GM19372 (cell line): ENCODE results near the gene RPS6KA5.

Experiments used
- ATAC-seq: cut with Tn5 transposase; IDR thresholded peaks from one replicate; pipeline ENCODE4 v1.9.1; 2021; ENCODE audit warnings: mild to moderate bottlenecking, low read depth, moderate library complexity; ENCODE audit not compliant: unreplicated experiment

The RPS6KA5 gene

DNA sequence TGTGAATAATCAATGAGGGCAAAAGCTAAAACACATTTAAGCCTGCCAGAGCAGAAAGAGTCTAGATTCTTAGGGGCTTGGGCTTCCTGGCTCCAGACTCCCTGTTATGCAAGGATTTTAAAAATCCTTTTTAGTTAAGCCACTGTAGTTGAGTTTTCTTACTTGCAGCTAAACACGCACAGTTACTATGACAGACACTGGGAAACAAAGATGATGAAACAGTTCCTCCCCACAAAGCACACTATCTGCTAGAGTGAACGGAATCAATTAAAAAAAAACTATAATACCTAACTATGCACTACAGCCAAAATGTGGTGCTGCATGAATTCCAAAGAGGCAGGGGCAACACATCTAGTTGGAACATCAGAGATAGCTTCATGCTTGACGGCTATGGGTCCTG, 28.2 kb downstream of the RPS6KA5 start:
- no peak for ATAC-seq

DNA sequence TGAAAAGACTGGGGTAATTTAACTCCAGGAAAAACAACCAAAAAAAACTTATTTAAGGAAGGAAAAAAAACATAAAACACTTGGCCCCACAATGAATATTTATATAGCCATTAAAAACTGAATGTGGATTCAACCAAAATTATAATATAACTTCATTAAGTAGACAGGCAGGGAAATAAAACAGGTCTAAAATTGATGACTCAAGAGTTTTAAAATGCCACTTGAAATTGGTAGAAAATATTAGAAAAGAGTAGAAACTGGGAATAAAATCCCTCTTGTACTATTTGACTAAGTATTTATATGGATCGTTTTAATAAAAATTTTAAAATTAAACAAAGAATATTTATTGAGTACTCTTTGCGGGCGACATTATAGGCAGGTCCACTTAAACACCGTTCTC, 28.8 kb downstream of the RPS6KA5 start:
- ATAC-seq = no peak

DNA sequence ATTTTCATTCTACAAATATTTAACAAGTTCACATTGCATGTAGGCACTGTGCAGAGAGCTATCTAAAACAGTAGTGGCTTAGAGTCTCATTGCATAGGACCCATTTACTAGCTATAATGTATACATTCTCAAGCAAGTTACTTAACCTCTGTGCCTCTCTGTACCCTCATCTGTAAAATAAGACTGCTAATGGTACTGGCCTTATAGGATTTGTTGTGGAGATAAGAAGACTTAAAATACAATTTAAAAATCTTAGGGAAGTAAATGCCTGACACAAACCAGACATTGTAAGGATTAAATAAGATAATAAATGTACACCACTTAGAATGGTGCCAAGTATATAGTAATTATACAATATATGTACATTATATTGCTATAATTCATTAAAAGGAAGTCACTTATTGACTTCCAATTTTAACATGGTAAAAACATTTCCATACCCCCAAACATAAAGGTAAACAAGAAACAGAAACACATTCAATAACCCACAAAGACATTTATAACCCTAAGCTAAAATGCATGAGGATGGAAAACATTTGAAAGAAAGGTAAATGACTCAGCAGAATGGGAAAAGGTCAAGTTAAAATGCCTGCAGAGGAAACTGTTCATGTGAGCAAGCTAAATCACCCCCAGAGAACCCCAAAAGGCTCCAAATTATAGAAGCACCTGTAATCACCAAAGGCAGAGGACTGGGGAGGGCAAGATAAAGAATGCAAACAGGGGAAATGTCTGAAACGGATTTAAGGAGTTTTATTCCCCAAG, 30.8 kb downstream of the RPS6KA5 start:
- no peak for ATAC-seq

DNA sequence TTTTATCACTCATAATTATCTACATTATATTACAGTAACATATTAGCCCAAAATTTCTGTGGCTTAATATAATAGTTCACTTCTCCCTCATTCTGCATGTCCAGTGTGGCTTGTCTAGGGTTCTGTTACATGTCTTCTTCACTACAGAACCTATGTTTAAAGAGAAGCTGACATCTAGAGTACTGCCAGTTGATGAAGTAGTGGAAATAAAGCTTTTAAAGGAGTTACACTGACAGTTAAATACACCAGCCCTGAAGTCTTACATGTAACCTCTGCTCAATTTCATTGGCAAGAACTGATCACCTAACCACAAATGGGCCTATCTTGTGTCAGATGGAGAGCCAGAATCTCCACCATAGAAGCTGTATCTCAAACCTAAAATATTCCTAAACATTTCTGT, 32.9 kb downstream of the RPS6KA5 start:
- ATAC-seq = no peak

DNA sequence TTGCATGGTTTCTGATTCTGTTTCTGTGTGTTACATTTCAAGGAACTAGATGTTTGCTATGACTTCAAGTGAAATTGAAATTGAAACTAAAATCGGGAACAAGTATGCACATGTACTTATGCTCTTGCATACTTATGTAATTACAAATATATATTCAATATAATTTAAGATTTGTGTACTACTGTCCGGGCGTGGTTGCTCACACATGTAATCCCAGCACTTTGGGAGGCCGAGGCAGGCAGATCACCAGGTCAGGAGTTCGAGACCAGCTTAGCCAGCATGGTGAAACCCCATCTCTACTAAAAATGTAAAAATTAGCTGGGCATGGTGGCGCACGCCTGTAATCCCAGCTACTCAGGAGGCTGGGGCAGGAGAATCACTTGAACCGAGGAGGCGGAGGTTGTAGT, 37.8 kb downstream of the RPS6KA5 start:
- peak; percentile 89 for ATAC-seq

DNA sequence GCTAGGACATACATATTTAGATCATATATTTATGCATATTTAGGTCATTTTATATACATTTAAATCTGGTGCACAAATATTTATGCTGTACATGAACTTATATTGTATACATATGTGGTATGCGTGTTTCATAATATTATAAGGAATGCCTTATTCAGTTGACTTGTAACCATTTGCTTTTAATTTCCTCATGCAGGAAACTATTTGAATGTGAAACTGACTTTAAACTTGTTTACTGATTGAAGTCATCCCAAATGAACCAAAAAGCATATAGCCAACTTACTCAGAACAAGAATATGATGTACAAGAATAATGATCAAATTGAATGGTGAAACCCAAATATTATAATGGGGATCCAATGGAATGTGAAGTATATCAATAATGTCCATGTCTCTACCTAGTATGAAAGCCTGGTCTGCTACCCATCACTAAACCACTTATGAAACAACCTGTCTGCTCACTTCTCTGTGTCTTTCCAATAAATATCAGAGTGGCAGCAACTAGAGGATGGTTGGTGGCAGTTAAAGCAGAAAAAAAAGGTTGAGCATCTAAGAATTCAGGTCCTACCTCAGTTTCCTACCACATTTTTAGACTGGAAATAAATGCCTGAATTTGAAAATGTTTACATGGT, 38.3 kb downstream of the RPS6KA5 start:
- peak; percentile 27 for ATAC-seq

DNA sequence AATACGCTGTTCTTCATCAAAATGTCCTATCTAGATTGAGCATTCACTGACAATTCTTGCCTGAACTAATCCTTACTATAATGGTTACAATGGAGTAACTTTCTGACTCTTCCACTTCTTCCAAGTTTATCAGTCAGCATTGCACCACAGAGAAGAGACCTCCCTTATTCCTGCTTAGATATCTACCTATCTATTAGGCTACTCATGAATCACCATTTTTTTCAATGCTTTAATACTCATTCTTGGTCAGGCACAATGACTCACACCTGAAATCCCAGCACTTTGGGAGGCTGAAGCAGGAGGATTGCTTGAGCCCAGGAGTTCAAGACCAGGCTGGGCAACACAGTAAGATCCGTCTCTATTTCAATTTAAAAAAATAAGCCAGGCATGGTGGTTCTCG, 39.3 kb downstream of the RPS6KA5 start:
- ATAC-seq = no peak

DNA sequence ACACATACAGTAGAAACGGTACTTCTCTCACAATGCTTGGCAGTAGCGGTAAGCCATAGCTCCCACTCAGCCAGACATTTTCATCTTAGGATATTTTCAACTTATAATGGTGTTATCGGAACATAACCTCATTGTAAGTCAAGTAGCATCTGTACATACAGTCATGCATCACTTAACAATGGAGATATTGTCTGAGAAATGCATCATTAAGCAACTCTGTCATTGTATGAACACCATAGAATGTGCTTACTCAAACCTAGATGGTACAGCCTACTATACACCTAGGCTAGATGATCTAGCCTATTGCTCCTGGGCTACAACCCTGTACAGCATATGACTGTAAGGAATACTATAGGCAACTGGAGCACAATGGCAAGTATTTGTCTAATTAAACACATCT, 40.8 kb downstream of the RPS6KA5 start:
- ATAC-seq = no peak

DNA sequence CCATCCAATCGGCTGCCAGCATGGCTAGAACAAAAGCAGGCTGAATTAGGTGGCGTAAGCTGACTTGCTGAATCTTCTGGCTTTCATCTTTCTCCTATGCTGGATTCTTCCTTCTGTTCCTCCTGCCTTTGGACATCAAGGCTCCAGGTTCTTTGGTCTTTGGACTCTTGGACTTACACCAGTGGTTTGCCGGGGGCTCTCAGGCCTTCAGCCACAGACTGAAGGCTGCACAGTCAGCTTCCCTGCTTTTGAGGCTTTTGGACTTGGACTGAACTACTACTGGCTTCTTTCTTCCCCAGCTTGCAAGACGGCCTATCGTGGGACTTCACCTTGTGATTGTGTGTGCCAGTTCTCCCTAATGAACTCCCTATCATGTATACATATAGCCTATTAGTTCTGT, 42.0 kb downstream of the RPS6KA5 start:
- no peak for ATAC-seq

DNA sequence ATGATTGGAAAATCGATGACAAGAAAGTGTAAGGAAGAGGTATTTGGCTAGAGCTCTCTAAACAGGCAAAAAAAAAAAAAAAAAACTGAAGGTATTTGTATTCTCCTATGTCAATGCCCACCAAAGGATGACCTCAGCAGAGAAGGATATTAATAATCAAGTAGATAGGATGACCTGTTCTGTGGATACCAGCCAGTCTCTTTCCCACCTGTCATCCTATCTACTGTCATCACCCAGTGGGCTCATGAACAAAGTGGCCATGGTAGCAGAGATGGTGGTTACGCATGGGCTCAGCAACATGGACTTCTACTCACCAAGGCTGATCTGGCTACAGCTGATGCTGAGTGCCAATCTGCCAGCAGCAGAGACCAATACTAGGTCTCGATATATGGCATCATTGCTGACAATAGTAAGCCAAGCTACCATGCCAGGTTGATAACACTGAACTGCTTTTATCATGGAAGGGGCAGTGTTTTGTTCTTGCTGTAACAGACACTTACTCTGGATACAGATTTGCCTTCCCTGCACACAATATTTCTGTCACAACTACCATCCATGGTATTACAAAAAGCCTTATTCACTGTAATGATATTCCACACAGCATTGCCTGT, 43.5 kb downstream of the RPS6KA5 start:
- ATAC-seq = no peak

DNA sequence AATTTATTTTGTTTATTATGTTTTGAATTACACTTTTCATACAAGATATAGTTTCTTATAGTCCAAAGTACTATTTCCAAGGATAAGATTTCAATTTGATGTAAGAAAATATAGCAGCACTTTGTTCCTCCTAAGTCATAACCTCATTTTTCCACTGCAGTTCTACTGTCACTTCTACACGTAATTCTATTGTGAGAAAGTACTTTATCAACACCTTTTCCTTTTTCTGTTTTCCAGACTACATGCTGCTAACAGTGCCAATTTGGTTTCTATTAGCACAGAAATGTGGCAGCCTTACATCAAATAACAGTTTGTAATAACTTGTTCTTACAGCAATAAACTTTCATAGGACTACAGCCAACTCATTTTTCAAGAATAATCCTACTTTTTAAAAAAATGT, 45.0 kb downstream of the RPS6KA5 start:
- no peak for ATAC-seq

DNA sequence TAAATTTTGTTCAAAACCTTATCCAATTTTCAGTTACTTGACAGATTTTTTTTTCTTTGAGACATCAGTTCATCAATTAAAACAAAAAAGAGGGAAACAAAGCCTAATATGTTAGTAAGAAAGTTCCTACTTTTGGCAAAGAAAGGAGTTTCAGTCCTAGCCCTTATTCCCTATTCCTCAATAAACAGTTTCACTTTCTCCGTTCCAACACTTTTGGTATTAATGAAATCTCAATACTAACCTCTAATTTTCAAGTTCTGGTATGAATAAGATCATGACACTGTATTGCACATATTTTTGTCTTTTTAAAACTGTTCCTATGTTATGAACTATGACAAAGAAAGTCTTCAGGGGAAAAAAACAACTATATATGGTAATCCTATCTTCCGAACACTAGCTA, 48.4 kb downstream of the RPS6KA5 start:
- ATAC-seq = no peak

DNA sequence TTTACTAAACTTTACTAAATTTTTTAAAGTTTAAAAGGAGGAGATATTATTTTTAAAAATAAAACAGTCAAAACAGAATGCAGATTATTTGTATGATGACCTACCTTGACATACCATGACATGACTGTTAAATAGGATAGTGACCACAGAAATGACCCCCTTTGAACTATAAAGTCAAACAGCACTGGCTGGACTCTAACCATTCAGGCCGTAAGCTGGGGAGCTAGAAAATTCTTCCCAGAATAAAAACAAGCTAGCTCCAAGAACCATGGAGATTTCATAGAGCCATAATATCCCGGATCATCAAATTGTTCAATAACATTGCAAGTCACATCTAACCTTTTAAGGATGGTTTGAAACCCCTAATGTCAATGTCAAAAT, 50.3 kb downstream of the RPS6KA5 start:
- ATAC-seq = no peak

DNA sequence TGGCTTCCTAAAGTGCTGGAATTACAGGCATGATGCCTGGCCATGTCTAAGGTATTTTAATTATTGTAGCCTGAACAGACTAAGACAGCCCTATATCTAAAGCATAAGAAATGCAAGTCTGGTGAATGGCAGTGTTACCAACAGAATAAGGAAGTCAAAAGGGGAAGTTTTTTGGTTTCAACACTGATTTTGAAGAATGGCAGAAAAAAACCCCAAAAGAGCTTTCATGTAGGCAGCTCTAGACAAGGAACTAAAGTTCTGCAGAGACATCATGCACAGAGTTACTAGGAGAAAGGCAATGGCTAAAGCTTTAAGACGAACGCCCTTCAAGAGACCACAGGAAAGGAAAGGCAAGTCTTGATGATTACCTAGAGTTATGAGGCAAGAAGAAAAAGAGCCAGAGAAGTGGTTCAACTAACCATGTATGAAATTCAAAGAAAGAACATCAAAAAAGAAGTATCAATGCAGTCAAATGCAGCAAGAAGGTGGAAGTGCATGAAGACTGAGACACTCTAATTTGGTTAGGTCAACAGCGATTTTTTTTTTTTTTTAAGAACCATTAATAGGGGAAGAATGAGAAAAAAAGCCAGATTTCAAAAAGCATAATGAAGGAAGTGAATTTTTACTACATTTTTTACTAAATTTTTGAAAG, 50.8 kb downstream of the RPS6KA5 start:
- ATAC-seq = peak; percentile 90

DNA sequence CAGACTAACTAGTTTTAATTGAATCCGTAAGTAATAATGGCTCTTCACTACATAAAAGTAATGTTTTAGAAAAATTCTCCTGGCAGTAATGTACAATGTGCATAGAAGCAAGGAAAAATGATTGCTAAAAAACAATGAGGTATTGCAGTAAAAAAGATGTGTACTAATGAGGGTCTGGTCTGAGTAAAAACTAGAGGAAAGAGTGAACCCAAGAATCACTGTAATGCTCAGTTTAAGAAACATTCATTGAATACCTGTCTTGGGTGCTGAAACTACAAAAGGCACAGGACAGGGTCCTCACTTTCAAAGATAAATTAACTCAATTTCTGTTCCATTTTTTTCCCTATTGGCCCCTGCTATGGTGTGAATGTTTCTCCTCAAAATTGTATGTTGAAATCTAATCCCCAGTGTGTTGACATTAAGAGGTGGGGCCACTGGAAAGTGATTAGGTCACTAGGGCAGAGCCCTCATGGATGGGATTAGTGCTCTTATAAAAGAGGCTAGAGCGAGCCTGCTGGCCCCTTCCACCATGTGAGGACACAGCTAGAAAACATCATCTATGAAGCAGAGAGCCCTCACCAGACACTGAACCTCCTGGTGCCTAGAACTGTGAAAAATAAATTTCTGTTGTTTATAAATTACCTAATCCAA, 51.6 kb downstream of the RPS6KA5 start:
- ATAC-seq = no peak

DNA sequence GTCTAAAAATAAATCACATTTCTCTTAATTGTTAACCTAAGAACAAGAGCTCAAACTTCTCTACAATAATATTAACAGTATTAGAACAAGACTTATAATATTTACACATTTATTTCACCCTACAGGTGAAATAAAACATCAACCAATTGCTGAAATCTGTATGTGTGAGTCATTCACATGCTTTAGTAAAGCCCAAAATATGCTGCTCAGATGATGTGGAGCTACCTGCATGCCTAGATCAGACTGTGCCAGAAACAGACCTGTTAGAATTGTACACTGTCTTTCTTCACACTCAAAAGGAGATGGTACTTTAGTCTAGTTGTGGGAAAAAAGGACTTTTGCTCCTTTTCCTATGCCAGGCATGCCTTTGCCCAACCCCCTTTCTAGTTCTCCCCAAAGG, 54.7 kb downstream of the RPS6KA5 start:
- ATAC-seq = no peak

DNA sequence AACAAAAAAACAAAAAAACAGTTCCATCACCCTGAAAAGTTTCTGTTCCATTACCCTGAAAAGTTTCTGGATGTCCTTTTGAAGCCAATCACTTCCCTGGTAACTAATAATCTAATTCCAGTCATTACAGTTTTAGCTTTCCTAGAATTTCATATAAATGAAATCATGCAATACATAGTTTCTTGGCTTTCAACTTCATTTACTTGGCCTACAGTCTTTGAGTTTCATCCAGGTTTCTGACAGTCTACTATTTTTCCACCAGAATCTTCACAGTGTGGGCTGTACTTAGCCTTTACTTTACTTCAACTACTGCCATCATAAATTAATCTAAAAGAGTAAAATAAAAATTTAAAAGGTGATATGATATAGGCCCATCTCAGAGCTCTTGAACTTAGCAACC, 55.5 kb downstream of the RPS6KA5 start:
- no peak for ATAC-seq

DNA sequence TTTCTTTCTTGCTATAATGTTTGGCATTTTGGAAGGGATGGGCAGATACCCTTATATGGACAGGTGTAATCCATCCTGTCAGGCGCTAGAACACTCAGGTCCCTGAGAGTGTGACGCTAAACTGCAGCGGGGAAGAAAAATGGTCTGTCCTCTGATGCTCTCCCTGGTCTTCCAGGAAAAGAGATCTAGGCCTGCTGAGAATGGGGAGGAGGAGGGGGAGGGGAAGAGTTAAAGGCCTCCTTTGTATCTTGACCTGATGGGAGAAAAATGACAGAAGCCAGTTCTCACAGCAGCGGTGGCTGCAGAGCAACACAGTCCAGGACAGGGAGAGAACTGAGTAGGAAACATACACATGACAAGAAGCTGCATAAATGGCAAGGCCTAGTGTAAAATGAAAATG, 61.1 kb downstream of the RPS6KA5 start:
- ATAC-seq = no peak

DNA sequence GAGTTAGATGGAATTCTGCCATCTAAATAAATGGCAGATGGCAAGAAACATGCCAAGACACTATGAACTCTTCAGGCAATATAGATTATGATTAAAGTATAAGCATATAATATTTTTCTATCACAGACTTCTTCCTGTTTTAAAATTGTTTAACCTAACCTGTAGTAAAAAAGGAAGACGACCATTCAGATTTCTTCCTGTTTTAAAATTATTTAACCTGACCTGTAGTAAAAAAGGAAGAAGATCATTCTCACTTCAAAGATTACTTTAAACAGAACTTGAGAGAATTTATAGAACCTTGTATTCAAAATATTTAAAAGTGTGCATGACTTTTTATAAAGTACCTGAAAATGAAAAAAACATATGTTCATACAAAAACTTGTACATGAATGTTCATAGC, 63.5 kb downstream of the RPS6KA5 start:
- ATAC-seq = no peak

DNA sequence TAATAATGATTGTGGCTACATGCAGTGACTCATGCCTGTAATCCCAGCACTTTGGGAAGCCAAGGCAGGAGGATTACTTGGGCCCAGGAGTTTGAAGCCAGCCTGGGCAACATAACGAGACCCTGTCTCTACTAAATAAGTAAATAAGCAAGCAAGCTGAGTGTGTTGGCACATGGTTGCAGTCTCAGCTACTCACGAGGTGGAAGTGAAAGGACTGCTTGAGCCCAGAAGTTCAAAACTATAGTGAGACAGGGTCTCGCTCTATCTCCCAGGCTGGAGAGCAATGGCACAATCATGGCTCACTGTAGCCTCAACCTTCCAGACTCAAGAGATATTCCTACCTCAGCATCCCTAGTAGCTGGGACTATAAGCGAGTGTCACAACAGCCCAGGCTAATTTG, 64.7 kb downstream of the RPS6KA5 start:
- no peak for ATAC-seq

DNA sequence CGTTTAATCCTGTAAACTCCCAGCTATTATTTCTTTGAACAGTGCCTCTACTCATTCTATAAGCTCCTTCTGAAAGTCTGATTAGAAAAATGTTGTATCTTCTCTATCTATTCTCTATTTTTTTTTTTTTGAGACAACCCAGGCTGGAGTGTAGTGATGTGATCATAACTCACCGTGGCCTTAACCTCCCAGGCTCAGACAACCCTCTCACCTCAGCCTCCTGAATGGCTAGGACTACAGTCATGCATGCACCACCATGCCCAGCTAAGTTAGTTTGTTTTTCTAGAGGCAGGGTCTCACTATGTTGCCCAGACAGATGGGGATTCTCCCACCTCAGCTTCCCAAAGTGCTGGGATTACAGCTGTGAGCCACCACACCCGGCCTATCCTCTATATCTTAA, 66.6 kb downstream of the RPS6KA5 start:
- no peak for ATAC-seq
